ENCODE data around the gene PSKH1. TPM values are rescaled to one million over a fixed set of nuclear protein-coding genes. Genes with fewer than 3 reads are reported as not detected.
"Not testable (repeated sequence)": the region's sequence is repeated elsewhere in the genome, so short reads cannot be mapped to it uniquely, and the experiment has no call there.

The PSKH1 gene
- total and polyA plus RNA-seq, 5 experiments from 2014 or later = 20.8 to 34.5 (median 26.6) TPM

DNA sequence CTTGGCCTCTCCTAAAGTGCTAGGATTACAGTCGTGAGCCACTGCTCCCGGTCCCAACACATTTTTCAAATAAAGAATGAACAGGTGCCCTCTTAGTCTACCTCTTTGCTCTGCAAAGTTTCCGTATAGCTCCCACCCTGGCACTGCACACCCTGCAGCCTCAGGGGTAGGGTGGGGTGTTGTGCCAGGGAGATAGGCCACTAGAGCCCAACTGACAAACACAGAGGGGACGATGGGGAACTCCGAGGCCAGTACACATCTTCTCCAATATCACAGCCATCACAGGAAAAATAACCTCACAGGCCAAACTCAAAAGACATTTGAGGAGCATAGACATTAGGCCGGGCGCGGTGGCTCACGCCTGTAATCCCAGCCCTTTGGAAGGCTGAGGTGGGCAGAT, 78.1 kb downstream of the PSKH1 start:
- peak overlapping the region in 4 of 10 donors; percentile 38 to 75 (median 52) for H3K4me3 Mint-ChIP-seq

DNA sequence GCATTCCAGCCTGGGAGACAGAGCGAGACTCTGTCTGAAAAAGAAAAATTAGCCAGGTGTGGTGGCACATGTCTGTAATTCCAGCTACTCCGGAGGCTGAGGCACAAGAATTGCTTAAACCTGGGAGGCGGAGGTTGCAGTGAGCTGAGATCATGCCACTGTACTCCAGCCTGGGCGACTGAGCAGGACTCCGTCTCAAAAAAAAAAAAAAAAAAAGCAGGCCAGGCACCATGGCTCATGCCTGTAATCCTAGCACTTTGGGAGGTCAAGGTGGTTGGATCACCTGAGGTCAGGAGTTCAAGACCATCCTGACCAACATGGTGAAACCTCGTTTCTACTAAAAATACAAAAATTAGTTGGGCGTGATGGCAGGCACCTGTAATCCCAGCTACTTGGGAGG, 79.2 kb downstream of the PSKH1 start:
- not testable (repeated sequence) for H3K36me3 Mint-ChIP-seq, DNase-seq, ATAC-seq, H3K27ac Mint-ChIP-seq, H3K9me3 Mint-ChIP-seq, H3K4me3 Mint-ChIP-seq, H3K27me3 Mint-ChIP-seq
- peaks cover 11 to 25% (median 16%) of the 10 kb centered on the region in 4 donors for H3K4me1 Mint-ChIP-seq
- POLR2A ChIA-PET = interaction anchor here (0.7 kb wide), 1 partner anchor 206 kb away, joined by 4 read pairs; no protein-coding TSS in a partner anchor

More for the DNA sequence above, 78.1 kb downstream of the PSKH1 start:
- POLR2A ChIA-PET = interaction anchor here (1.5 to 3.2 kb wide), 3 partner anchors 11 to 35 kb away, joined by 3 to 34 read pairs (median 6); partner anchors contain the start of gene PSMB10
- H3K27ac Mint-ChIP-seq = peak overlapping the region in 3 of 10 donors; percentile 24 to 67 (median 31)
- no peak for ATAC-seq
- peaks cover 13 to 35% (median 26%) of the 10 kb centered on the region in 4 donors for H3K4me1 Mint-ChIP-seq
- H3K9me3 Mint-ChIP-seq = no peaks in the 10 kb centered on the region
- no peaks in the 10 kb centered on the region for H3K36me3 Mint-ChIP-seq
- DNase-seq = no peak
- H3K27me3 Mint-ChIP-seq = no peaks in the 10 kb centered on the region

DNA sequence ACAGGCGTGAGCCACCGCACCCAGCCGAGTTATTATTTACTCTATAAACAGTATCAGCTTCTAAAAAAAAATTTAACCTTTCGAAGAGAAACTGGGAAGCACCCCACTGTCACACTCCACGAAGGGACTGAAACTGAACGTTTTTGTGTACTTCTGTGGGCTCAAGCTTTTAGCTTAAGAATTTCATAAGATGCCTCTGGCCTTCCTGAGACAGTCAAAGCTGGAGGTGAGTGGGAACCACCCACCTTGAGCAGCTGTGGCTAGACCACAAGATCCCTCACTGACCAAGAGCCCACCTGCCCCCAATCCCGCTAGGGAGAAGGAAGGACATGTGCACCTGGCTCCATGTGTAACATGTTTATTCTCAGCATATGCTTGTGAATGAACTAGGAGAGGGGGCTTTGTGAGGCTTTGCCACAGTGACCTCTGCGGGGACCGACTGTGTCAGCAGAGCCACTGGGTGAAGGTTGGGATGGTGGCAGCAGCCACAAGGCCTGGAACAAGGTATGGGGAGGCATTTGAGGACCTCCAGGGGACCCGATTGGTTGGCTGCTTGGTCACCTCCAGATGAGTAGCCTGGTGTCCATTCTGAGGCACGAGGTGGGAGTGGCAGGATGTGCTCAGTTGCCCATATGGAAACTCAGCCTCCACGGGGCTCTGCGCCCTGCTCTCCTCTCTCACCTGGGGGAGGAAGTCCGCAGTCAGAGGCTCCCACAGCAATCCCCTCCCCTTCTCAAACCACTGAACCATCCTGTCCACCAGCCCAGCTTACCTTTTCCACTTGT, 82.5 kb downstream of the PSKH1 start:
- H3K27me3 Mint-ChIP-seq = no peaks in the 10 kb centered on the region
- POLR2A ChIA-PET = interaction anchor here (0.6 to 0.9 kb wide), 2 partner anchors 46 to 210 kb away, joined by 3 to 4 read pairs; no protein-coding TSS in a partner anchor
- no peak for ATAC-seq

DNA sequence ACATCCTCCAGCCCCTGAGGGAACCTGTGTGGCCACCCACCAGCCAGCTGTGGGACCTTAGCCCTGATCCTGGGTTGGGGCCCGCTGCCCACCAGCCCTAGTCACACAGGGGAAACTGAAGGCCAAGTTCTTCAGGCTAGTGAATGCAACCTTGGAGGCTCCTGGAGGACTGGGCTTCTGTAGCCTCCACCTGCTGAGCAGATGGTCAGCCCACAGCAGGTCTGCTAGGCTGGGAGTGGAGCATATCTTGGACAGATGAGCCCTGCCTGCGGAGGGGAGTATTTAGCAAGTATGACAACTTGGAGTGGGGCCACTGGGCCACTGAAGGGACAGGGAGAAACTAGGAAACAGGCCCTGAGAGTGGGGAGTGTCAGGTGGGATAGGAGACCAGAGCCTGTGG, 83.2 kb downstream of the PSKH1 start:
- peak overlapping the region in 1 of 10 donors; percentile 26 for H3K4me3 Mint-ChIP-seq
- no peak for DNase-seq
- H3K27ac Mint-ChIP-seq = no peak overlapping the region
- H3K27me3 Mint-ChIP-seq = no peaks in the 10 kb centered on the region
- no peaks in the 10 kb centered on the region for H3K36me3 Mint-ChIP-seq
- POLR2A ChIA-PET = no interaction called here
- H3K4me1 Mint-ChIP-seq = peaks cover 0 to 7% (median 4%) of the 10 kb centered on the region in 4 donors
- H3K9me3 Mint-ChIP-seq = no peaks in the 10 kb centered on the region
- no peak for ATAC-seq

More for the DNA sequence above, 82.5 kb downstream of the PSKH1 start:
- H3K27ac Mint-ChIP-seq = peak overlapping the region in 3 of 10 donors; percentile 3 to 40 (median 15)
- H3K36me3 Mint-ChIP-seq = no peaks in the 10 kb centered on the region
- H3K4me1 Mint-ChIP-seq = peaks cover 0 to 7% (median 4%) of the 10 kb centered on the region in 4 donors
- no peak for DNase-seq
- H3K4me3 Mint-ChIP-seq = no peak overlapping the region
- H3K9me3 Mint-ChIP-seq = no peaks in the 10 kb centered on the region

DNA sequence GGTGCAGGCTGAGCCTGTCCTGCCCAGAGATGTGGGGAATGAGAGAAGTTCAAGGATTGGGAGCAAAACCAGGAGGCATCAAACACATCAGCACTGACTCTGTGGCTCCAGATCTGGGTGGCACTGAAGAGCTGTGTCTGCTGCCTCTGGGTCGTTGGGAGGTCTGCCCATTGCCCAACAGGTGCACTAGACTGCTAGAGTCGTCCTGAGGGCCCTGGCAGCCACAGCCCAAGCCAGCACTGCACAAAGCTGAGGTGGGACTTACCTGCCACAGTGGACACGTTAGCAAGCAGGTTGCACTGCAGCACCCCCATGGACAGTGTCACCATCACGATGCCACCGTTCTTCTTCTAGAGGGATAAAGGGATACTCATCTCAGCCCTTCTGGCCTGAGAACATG, 84.0 kb downstream of the PSKH1 start:
- Mint-ChIP-seq H3K4me3 (no peak overlapping the region), H3K27ac (no peak overlapping the region), H3K4me1 (peaks cover 0 to 7% (median 4%) of the 10 kb centered on the region in 4 donors), H3K9me3 (no peaks in the 10 kb centered on the region), H3K27me3 (no peaks in the 10 kb centered on the region), H3K36me3 (no peaks in the 10 kb centered on the region)
- no peak for ATAC-seq
- no peak for DNase-seq
- POLR2A ChIA-PET = no interaction called here

DNA sequence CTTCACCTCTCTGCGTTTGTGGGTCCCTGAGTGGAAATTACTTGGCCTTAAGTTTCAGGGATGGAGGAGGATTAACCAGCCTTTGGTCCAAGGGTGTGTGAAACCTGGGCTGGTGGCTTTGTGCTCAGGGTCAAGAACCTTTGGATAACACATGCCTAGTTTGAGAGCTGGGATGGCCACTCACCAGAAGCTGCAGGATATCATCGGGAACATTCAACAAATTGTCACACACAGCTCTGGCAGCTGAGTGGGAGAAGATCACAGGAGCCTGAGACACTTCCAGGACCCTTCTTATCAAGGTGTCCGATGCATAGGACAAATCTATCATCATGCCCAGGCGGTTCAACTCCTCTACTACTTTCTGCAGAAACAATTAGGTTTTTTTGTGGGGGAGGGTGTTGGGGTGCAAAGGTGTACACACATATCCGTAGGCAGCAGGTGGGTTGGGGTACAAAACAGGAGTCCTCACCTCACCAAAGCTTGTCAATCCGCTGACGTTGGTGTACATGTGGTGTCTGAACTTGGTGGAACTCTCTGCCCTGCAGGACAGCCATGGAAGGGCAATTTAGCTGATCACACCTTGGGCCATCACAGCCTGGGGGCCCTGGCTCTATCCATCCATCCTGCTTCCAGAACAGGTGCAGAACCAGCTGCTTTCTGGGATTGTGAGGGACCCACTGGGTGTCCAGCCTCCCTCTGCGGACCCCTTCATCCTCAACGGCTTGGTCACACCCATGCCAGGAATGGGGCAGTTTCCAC, 84.6 kb downstream of the PSKH1 start:
- H3K27ac Mint-ChIP-seq = peak overlapping the region in 1 of 10 donors; percentile 7
- no peak overlapping the region for H3K4me3 Mint-ChIP-seq
- POLR2A ChIA-PET = interaction anchor here (0.5 to 1.3 kb wide), 3 partner anchors 9 to 474 kb away, joined by 3 to 4 read pairs (median 4); partner anchors contain the start of gene SLC12A4
- peaks cover under 1 to 6% (median 4%) of the 10 kb centered on the region in 4 donors for H3K4me1 Mint-ChIP-seq
- DNase-seq = no peak
- no peaks in the 10 kb centered on the region for H3K9me3 Mint-ChIP-seq
- no peaks in the 10 kb centered on the region for H3K36me3 Mint-ChIP-seq
- H3K27me3 Mint-ChIP-seq = no peaks in the 10 kb centered on the region
- no peak for ATAC-seq

Other genes starting within 250 kb of the PSKH1 start
- 100 to 1,000 TPM; 184 to 189 TPM for gene CARMIL2, start 248.1 kb upstream of the PSKH1 start, total RNA-seq
- gene CARMIL2, start 248.1 kb upstream of the PSKH1 start, polyA plus RNA-seq = 10 to 100 TPM; 12.8 to 28.7 (median 13.3) TPM
- 10 to 100 TPM; 41.8 to 46.6 TPM for gene ACD, start 233.0 kb upstream of the PSKH1 start, total RNA-seq
- 10 to 100 TPM; 24.6 to 38.1 (median 28.2) TPM for gene ACD, start 233.0 kb upstream of the PSKH1 start, polyA plus RNA-seq
- 1 to 10 TPM; 4.3 to 6.0 TPM for gene PARD6A, start 232.3 kb upstream of the PSKH1 start, total RNA-seq
- 10 to 100 TPM; 10.6 to 13.3 (median 11.2) TPM for gene PARD6A, start 232.3 kb upstream of the PSKH1 start, polyA plus RNA-seq
- gene ENKD1, start 226.5 kb upstream of the PSKH1 start, total RNA-seq = 1 to 10 TPM; 7.5 to 8.4 TPM
- gene ENKD1, start 226.5 kb upstream of the PSKH1 start, polyA plus RNA-seq = 1 to 10 TPM; 1.5 to 2.8 (median 1.6) TPM
- gene C16orf86, start 226.4 kb upstream of the PSKH1 start, total RNA-seq = 1 to 10 TPM; 4.7 to 6.1 TPM
- gene C16orf86, start 226.4 kb upstream of the PSKH1 start, polyA plus RNA-seq = 1 to 10 TPM; 4.3 to 5.1 (median 4.3) TPM
- gene GFOD2, start 173.9 kb upstream of the PSKH1 start, total RNA-seq = 10 to 100 TPM; 12.7 to 13.0 TPM
- 10 to 100 TPM in 1 of 3 donors, 1 to 10 TPM in 2; 6.0 to 10.9 (median 6.5) TPM for gene GFOD2, start 173.9 kb upstream of the PSKH1 start, polyA plus RNA-seq
- gene RANBP10, start 86.7 kb upstream of the PSKH1 start, total RNA-seq = 10 to 100 TPM; 18.5 to 23.6 TPM
- 10 to 100 TPM in 1 of 3 donors, 1 to 10 TPM in 2; 5.8 to 13.8 (median 6.3) TPM for gene RANBP10, start 86.7 kb upstream of the PSKH1 start, polyA plus RNA-seq
- gene TSNAXIP1, start 86.4 kb upstream of the PSKH1 start, total RNA-seq = 1 to 10 TPM; 1.0 to 1.2 TPM
- gene TSNAXIP1, start 86.4 kb upstream of the PSKH1 start, polyA plus RNA-seq = under 1 TPM in 1 of 3 donors, not detected in 2; 0.14 TPM
- gene THAP11, start 50.9 kb upstream of the PSKH1 start, total RNA-seq = 10 to 100 TPM; 63.8 to 63.9 TPM
- 100 to 1,000 TPM; 132 to 158 (median 143) TPM for gene THAP11, start 50.9 kb upstream of the PSKH1 start, polyA plus RNA-seq
- gene NUTF2, start 46.3 kb upstream of the PSKH1 start, total RNA-seq = 10 to 100 TPM; 37.0 to 40.6 TPM
- 100 to 1,000 TPM; 109 to 124 (median 114) TPM for gene NUTF2, start 46.3 kb upstream of the PSKH1 start, polyA plus RNA-seq
- 100 to 1,000 TPM; 108 to 117 TPM for gene CENPT, start 45.6 kb upstream of the PSKH1 start, total RNA-seq
- 10 to 100 TPM; 11.8 to 17.8 (median 13.1) TPM for gene CENPT, start 45.6 kb upstream of the PSKH1 start, polyA plus RNA-seq
- 100 to 1,000 TPM; 123 to 136 TPM for gene EDC4, start 20.2 kb upstream of the PSKH1 start, total RNA-seq
- gene EDC4, start 20.2 kb upstream of the PSKH1 start, polyA plus RNA-seq = 10 to 100 TPM; 22.7 to 44.0 (median 40.8) TPM
- 1 to 10 TPM; 2.6 to 5.3 TPM for gene NRN1L, start 8.4 kb upstream of the PSKH1 start, total RNA-seq
- not detected for gene NRN1L, start 8.4 kb upstream of the PSKH1 start, polyA plus RNA-seq
- gene CTRL, start 38.6 kb downstream of the PSKH1 start, total RNA-seq = 10 to 100 TPM; 10.5 to 12.6 TPM
- gene CTRL, start 38.6 kb downstream of the PSKH1 start, polyA plus RNA-seq = 1 to 10 TPM; 2.2 to 2.8 (median 2.8) TPM
- 100 to 1,000 TPM; 127 to 138 TPM for gene PSMB10, start 43.6 kb downstream of the PSKH1 start, total RNA-seq
- 100 to 1,000 TPM; 450 to 514 (median 493) TPM for gene PSMB10, start 43.6 kb downstream of the PSKH1 start, polyA plus RNA-seq
- 10 to 100 TPM; 14.1 to 14.7 TPM for gene LCAT, start 50.9 kb downstream of the PSKH1 start, total RNA-seq
- gene LCAT, start 50.9 kb downstream of the PSKH1 start, polyA plus RNA-seq = under 1 TPM; 0.52 to 0.84 (median 0.80) TPM
- 10 to 100 TPM; 35.8 to 36.4 TPM for gene SLC12A4, start 75.4 kb downstream of the PSKH1 start, total RNA-seq
- gene SLC12A4, start 75.4 kb downstream of the PSKH1 start, polyA plus RNA-seq = 1 to 10 TPM; 3.0 to 5.6 (median 5.2) TPM
- 1 to 10 TPM; 2.9 to 3.1 TPM for gene DPEP3, start 87.2 kb downstream of the PSKH1 start, total RNA-seq
- gene DPEP3, start 87.2 kb downstream of the PSKH1 start, polyA plus RNA-seq = 1 to 10 TPM in 2 of 3 donors, under 1 TPM in 1; 0.50 to 1.5 (median 1.1) TPM
- 100 to 1,000 TPM; 151 to 157 TPM for gene DPEP2, start 106.2 kb downstream of the PSKH1 start, total RNA-seq
- gene DPEP2, start 106.2 kb downstream of the PSKH1 start, polyA plus RNA-seq = 10 to 100 TPM; 29.0 to 47.9 (median 40.4) TPM
- gene DPEP2NB, start 122.7 kb downstream of the PSKH1 start, total RNA-seq = not detected
- not detected for gene DPEP2NB, start 122.7 kb downstream of the PSKH1 start, polyA plus RNA-seq
- gene DDX28, start 130.0 kb downstream of the PSKH1 start, total RNA-seq = 10 to 100 TPM; 25.0 to 26.2 TPM
- gene DDX28, start 130.0 kb downstream of the PSKH1 start, polyA plus RNA-seq = 10 to 100 TPM; 49.7 to 60.6 (median 53.9) TPM
- 10 to 100 TPM; 18.2 to 21.1 TPM for gene DUS2, start 130.0 kb downstream of the PSKH1 start, total RNA-seq
- 10 to 100 TPM in 2 of 3 donors, 1 to 10 TPM in 1; 6.4 to 13.1 (median 10.5) TPM for gene DUS2, start 130.0 kb downstream of the PSKH1 start, polyA plus RNA-seq
- gene NFATC3, start 192.1 kb downstream of the PSKH1 start, total RNA-seq = 100 to 1,000 TPM; 156 to 162 TPM
- gene NFATC3, start 192.1 kb downstream of the PSKH1 start, polyA plus RNA-seq = 100 to 1,000 TPM in 1 of 3 donors, 10 to 100 TPM in 2; 85.2 to 102 (median 86.6) TPM

Measured in naive thymus-derived CD8-positive, alpha-beta T cell (primary cell).